ENCODE measurements around the gene HLA-G. TPM values are rescaled to one million over a fixed set of nuclear protein-coding genes. Genes with fewer than 3 reads are reported as not detected.

Gene HLA-G
- total RNA-seq, 1 experiment from 2014 or later: not detected

GRCh38 chr6:29851190-29851589, 23.6 kb downstream of the HLA-G start:
- DNase-seq (ENCODE audit: unreplicated experiment): no peak
- Mint-ChIP-seq H3K27me3 (ENCODE audit: insufficient read depth, unreplicated experiment) (peaks cover 8% of the 10 kb centered on the region), H3K4me3 (ENCODE audit: unreplicated experiment) (no peak overlapping the region), H3K36me3 (ENCODE audit: insufficient read depth, unreplicated experiment) (no peaks in the 10 kb centered on the region), H3K9me3 (ENCODE audit: unreplicated experiment) (no peaks in the 10 kb centered on the region), H3K4me1 (ENCODE audit: insufficient read depth, unreplicated experiment) (peaks cover 5% of the 10 kb centered on the region), H3K27ac (ENCODE audit: low read depth, unreplicated experiment) (no peak overlapping the region)
- no TSS peak for BruUV-seq (replicated peaks)
- POLR2A ChIA-PET: interaction anchor here (0.6 to 1.5 kb wide), 3 partner anchors 25 to 126 kb away, joined by 3 read pairs; no protein-coding TSS in a partner anchor
- intact Hi-C loops (cut with micrococcal nuclease): no loop called here
- no peak for TF ChIP-seq CTCF (IDR thresholded peaks at IDR 0.05; ENCODE audit: unreplicated experiment)
- CTCF ChIA-PET: interaction anchor here (0.6 to 1.2 kb wide), 2 partner anchors 42 to 126 kb away, joined by 4 read pairs; no protein-coding TSS in a partner anchor

- no peak for DNase-seq (ENCODE audit: unreplicated experiment)
- Mint-ChIP-seq H3K4me3 (ENCODE audit: unreplicated experiment) (no peak overlapping the region), H3K9me3 (ENCODE audit: unreplicated experiment) (no peaks in the 10 kb centered on the region), H3K27me3 (ENCODE audit: insufficient read depth, unreplicated experiment) (peaks cover 8% of the 10 kb centered on the region), H3K4me1 (ENCODE audit: insufficient read depth, unreplicated experiment) (no peaks in the 10 kb centered on the region), H3K27ac (ENCODE audit: low read depth, unreplicated experiment) (no peak overlapping the region), H3K36me3 (ENCODE audit: insufficient read depth, unreplicated experiment) (no peaks in the 10 kb centered on the region)
- TF ChIP-seq CTCF (IDR thresholded peaks at IDR 0.05; ENCODE audit: unreplicated experiment): no peak
- intact Hi-C loops (cut with micrococcal nuclease): no loop called here
- BruUV-seq (replicated peaks): no TSS peak
- CTCF ChIA-PET: interaction anchor here (0.7 to 1.7 kb wide), 4 partner anchors 39 to 160 kb away, joined by 3 to 10 read pairs (median 4); no protein-coding TSS in a partner anchor
- POLR2A ChIA-PET: no interaction called here
These were observed 25.6 kb downstream of the HLA-G start for GRCh38 chr6:29853245-29853644.

GRCh38 chr6:29858006-29858405, 30.4 kb downstream of the HLA-G start:
- Mint-ChIP-seq H3K27ac (ENCODE audit: low read depth, unreplicated experiment) (no peak overlapping the region), H3K36me3 (ENCODE audit: insufficient read depth, unreplicated experiment) (no peaks in the 10 kb centered on the region), H3K4me3 (ENCODE audit: unreplicated experiment) (no peak overlapping the region), H3K4me1 (ENCODE audit: insufficient read depth, unreplicated experiment) (no peaks in the 10 kb centered on the region), H3K9me3 (ENCODE audit: unreplicated experiment) (no peaks in the 10 kb centered on the region), H3K27me3 (ENCODE audit: insufficient read depth, unreplicated experiment) (peaks cover 5% of the 10 kb centered on the region)
- no peak for DNase-seq (ENCODE audit: unreplicated experiment)
- intact Hi-C loops (cut with micrococcal nuclease): no loop called here
- TF ChIP-seq CTCF (IDR thresholded peaks at IDR 0.05; ENCODE audit: unreplicated experiment): no peak
- ChIA-PET POLR2A (interaction anchor here (0.6 kb wide), 1 partner anchor 18 kb away, joined by 3 read pairs; no protein-coding TSS in a partner anchor), CTCF (interaction anchor here (0.6 kb wide), 1 partner anchor 207 kb away, joined by 4 read pairs; no protein-coding TSS in a partner anchor)
- BruUV-seq (replicated peaks): no TSS peak

GRCh38 chr6:29861521-29862255, 34.1 kb downstream of the HLA-G start:
- BruUV-seq (replicated peaks): no TSS peak
- POLR2A ChIA-PET: interaction anchor here (1.0 kb wide), 1 partner anchor 127 kb away, joined by 3 read pairs; no protein-coding TSS in a partner anchor
- intact Hi-C loops (cut with micrococcal nuclease): no loop called here
- Mint-ChIP-seq H3K27me3 (ENCODE audit: insufficient read depth, unreplicated experiment) (peaks cover 25% of the 10 kb centered on the region), H3K36me3 (ENCODE audit: insufficient read depth, unreplicated experiment) (no peaks in the 10 kb centered on the region), H3K4me1 (ENCODE audit: insufficient read depth, unreplicated experiment) (no peaks in the 10 kb centered on the region), H3K27ac (ENCODE audit: low read depth, unreplicated experiment) (no peak overlapping the region), H3K4me3 (ENCODE audit: unreplicated experiment) (no peak overlapping the region), H3K9me3 (ENCODE audit: unreplicated experiment) (no peaks in the 10 kb centered on the region)
- TF ChIP-seq CTCF (IDR thresholded peaks at IDR 0.05; ENCODE audit: unreplicated experiment): no peak
- no peak for DNase-seq (ENCODE audit: unreplicated experiment)
- CTCF ChIA-PET: interaction anchor here (1.0 kb wide), 1 partner anchor 13 kb away, joined by 4 read pairs; no protein-coding TSS in a partner anchor
